SU-DHL-6 (cell line): Measurements from ENCODE around the gene ATP5F1D.

Experiments
- H2AFZ ChIP-seq: fragments of 200-600 bp; sonication (generic); 2 replicates; pipeline ENCODE4 v1.6.1; 2014; ENCODE audit warnings: low read depth, mild to moderate bottlenecking, moderate library complexity, mixed read lengths, antibody characterized with exemption, low read length; ENCODE audit not compliant: severe bottlenecking
- H3F3A ChIP-seq: fragments of 200-600 bp; shearing (Covaris generic); 2 replicates; pipeline ENCODE4 v1.6.0; 2016; ENCODE audit warnings: antibody characterized with exemption, mild to moderate bottlenecking; ENCODE audit not compliant: insufficient read depth
- H3K27ac ChIP-seq: fragments of 200-600 bp; sonication (generic); 2 replicates; pipeline ENCODE4 v1.5.1; 2016; ENCODE audit warnings: low read depth, mild to moderate bottlenecking, low read length, moderate library complexity, mixed read lengths
- H3K27me3 ChIP-seq: fragments of 200-600 bp; sonication (generic), shearing (Covaris generic); 2 replicates; pipeline ENCODE4 v1.6.0; 2014; ENCODE audit warnings: mild to moderate bottlenecking, low read length
- H3K36me3 ChIP-seq: fragments of 200-600 bp; sonication (generic); 2 replicates; pipeline ENCODE4 v1.6.1; 2014; ENCODE audit warnings: mild to moderate bottlenecking, low read length, mixed read lengths
- H3K4me2 ChIP-seq: fragments of 300-600, 200-600 bp; shearing (Covaris generic), sonication (generic); 2 replicates; pipeline ENCODE4 v1.6.0; 2014; ENCODE audit warnings: low read length, low read depth, mild to moderate bottlenecking; ENCODE audit not compliant: poor library complexity, severe bottlenecking
- H3K4me3 ChIP-seq: fragments of 200-600 bp; sonication (generic); 2 replicates; pipeline ENCODE4 v1.5.1; 2014; ENCODE audit warnings: antibody characterized with exemption, low read length, mild to moderate bottlenecking, mixed read lengths; ENCODE audit not compliant: insufficient read depth, poor library complexity, severe bottlenecking
- H3K79me2 ChIP-seq: fragments of 200-600 bp; sonication (generic); 2 replicates; pipeline ENCODE4 v1.6.1; 2014; ENCODE audit warnings: mild to moderate bottlenecking, low read length, moderate library complexity; ENCODE audit not compliant: insufficient read depth
- H3K9ac ChIP-seq: fragments of 200-600 bp; sonication (generic); 2 replicates; pipeline ENCODE4 v1.7.0; 2014; ENCODE audit warnings: mild to moderate bottlenecking, low read length
- H3K9me2 ChIP-seq: fragments of 200-600 bp; sonication (generic); replicated peaks from 2 replicates; pipeline ENCODE4 v1.6.1; 2014; ENCODE audit warnings: low read length; ENCODE audit not compliant: insufficient read depth
- H3K9me3 ChIP-seq: fragments of 200-600 bp; sonication (generic); 2 replicates; pipeline ENCODE4 v1.6.1; 2014; ENCODE audit warnings: low read length, mixed read lengths; ENCODE audit not compliant: insufficient read depth
- H4K20me1 ChIP-seq: fragments of 200-600 bp; sonication (generic); 2 replicates; pipeline ENCODE4 v1.6.1; 2014; ENCODE audit warnings: low read depth, mild to moderate bottlenecking, antibody characterized with exemption, low read length, moderate library complexity, mixed read lengths
- EZH2phosphoT487 ChIP-seq: fragments of 200-600 bp; sonication (generic), shearing (Covaris generic); conservative IDR thresholded peaks from 2 replicates; pipeline ENCODE4 v1.6.1; 2018; ENCODE audit warnings: mild to moderate bottlenecking, antibody characterized with exemption, low read length, moderate library complexity, mixed read lengths
- TF ChIP-seq, protein P1 (sequence below): fragments of 200-600 bp; sonication (generic); IDR thresholded peaks from one replicate; pipeline ENCODE4 v1.5.1; 2017; ENCODE audit warnings: antibody characterized with exemption, mild to moderate bottlenecking, low read length, moderate library complexity; ENCODE audit not compliant: insufficient read depth, poor library complexity, severe bottlenecking

The ATP5F1D gene

DNA sequence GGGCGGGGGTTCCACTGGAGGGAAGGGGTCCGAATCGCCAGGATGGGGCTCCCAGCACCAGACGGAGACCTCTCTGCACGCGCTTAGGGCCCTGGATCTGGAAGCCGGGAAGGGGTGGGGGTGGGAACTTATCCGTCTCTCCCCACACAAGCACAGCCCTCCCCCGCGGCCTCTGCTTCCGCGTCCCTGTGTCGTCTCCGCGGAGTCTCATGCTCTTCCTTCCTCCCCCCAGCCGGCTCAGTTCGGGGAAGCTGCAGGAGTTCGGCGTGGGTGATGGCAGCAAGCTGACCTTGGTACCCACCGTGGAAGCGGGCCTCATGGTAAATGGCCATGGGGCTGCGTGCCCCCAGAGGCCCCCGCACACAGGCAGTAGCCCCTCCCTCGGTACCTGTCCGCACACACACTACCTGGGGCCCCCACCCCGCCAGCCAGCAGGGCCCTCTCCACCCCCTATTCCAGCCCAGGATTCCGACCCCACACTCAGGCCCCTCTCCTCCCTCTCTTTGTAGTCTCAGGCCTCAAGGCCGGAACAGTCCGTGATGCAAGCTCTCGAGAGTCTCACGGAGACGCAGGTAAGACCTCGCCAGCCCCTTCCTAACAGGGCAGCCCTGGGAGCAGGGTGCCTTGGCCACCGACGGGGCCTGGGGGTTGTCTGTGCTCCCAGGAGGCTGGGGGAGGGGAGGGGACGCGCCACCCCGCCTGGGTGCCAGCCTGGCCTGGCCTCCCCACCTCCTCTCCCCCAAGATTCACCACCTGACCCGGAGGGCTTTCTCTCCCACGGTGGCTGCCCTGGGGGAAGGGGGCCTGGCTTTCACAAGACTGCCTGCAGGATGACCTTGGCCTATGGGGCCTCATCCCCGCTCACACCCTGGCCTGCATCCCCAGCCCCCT lies 10.0 kb downstream of the ATP5F1D start:
- Histone ChIP-seq H4K20me1 (no peaks in the 10 kb centered on the region), H3K9ac (peak overlapping the region; percentile 98), H3K79me2 (peaks cover 27% of the 10 kb centered on the region), H3K27ac (peak overlapping the region; percentile 92), H3K27me3 (no peaks in the 10 kb centered on the region), H3F3A (peaks cover 20% of the 10 kb centered on the region; the same call in 1 of the 2 replicates), H3K9me2 (no peaks in the 10 kb centered on the region), H3K4me2 (peak overlapping the region; percentile 85), H3K36me3 (no peaks in the 10 kb centered on the region), H2AFZ (no peak overlapping the region), H3K9me3 (no peaks in the 10 kb centered on the region), H3K4me3 (peak overlapping the region; percentile 99)
- TF ChIP-seq EZH2phosphoT487, result no peak
- TF ChIP-seq, protein P1, sequence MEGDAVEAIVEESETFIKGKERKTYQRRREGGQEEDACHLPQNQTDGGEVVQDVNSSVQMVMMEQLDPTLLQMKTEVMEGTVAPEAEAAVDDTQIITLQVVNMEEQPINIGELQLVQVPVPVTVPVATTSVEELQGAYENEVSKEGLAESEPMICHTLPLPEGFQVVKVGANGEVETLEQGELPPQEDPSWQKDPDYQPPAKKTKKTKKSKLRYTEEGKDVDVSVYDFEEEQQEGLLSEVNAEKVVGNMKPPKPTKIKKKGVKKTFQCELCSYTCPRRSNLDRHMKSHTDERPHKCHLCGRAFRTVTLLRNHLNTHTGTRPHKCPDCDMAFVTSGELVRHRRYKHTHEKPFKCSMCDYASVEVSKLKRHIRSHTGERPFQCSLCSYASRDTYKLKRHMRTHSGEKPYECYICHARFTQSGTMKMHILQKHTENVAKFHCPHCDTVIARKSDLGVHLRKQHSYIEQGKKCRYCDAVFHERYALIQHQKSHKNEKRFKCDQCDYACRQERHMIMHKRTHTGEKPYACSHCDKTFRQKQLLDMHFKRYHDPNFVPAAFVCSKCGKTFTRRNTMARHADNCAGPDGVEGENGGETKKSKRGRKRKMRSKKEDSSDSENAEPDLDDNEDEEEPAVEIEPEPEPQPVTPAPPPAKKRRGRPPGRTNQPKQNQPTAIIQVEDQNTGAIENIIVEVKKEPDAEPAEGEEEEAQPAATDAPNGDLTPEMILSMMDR, result no peak

DNA sequence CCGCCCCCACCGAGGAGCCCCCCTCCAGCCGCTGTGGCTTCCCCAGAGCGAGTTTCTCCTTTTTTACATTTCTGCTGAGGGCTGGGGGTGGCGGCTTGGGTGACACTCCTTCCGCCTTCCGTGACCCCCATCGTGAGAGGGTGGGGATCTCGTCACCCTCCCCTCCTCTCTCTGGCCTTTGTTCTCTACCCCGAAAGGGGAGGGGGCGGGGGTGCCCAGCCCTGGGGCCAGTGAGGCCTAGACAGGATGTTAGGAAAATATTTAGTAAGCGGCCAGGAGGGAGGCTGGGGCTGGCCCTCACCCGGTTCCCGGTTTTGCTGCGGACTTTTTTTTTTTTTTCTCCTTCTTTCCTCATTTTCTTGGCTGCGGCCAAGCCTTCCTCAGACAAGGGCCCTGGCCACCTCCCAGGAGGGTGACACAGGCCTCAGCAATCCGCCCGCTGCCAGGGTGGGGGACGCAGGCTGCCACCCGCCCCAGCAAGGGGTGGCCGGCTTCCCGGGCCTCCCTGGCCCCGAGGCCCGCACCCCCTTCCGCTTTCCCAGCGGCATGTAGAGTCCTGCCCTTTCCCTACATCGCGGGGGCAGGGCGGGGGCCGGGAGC lies 10.8 kb downstream of the ATP5F1D start:
- no peaks in the 10 kb centered on the region for H4K20me1 ChIP-seq
- peaks cover 27% of the 10 kb centered on the region for H3K79me2 ChIP-seq
- H3K9ac ChIP-seq, result peak overlapping the region; percentile 98
- TF ChIP-seq, protein P1, result no peak
- TF ChIP-seq EZH2phosphoT487, result no peak
- no peaks in the 10 kb centered on the region for H3K27me3 ChIP-seq
- H3F3A ChIP-seq, result peaks cover 21% of the 10 kb centered on the region
- H3K36me3 ChIP-seq, result no peaks in the 10 kb centered on the region
- H3K9me2 ChIP-seq, result no peaks in the 10 kb centered on the region
- peak overlapping the region; percentile 85 for H3K4me2 ChIP-seq
- peak overlapping the region; percentile 99 for H3K4me3 ChIP-seq
- H2AFZ ChIP-seq, result no peak overlapping the region
- H3K9me3 ChIP-seq, result no peaks in the 10 kb centered on the region
- H3K27ac ChIP-seq, result peak overlapping the region; percentile 92

DNA sequence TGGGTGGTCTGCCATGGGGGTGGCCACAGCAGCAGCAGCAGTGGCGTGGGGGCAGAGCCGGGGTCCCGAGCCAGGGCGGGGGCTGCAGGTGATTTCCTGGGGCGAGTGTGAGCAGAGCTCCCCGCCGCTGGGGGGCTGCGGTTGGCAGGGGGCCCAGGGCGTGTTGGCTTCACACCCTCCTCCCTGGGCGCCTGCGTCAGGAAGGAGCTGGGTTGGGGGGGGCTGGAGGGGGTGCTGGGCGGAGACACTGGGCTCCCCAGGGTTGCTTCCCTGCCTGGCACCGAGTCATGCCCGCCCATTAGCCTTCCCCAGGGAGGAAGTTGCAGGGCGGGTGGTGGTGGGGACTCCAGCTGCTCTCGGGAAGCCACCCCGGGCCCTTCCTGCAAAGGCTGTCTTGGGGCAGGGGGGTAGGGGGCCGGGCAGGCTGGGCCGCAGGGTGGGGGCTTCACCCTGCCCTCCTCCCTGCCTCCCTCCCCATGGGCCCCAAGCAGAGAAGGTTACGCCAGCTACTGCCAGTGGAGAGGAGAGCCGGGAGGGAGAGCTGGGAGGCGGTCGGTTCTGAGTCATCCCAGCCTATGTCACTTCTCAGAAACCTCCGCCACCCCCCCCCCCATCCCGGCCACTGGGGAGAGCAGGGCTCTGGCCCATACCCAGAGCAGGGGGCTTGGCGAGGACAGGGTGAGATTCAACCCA lies 11.4 kb downstream of the ATP5F1D start:
- H3K36me3 ChIP-seq, result no peaks in the 10 kb centered on the region
- TF ChIP-seq EZH2phosphoT487, result no peak
- TF ChIP-seq, protein P1, result no peak
- no peaks in the 10 kb centered on the region for H3K9me3 ChIP-seq
- H3K27ac ChIP-seq, result peak overlapping the region; percentile 92
- H3K9ac ChIP-seq, result peak overlapping the region; percentile 98
- H3K79me2 ChIP-seq, result peaks cover 27% of the 10 kb centered on the region
- H3K9me2 ChIP-seq, result no peaks in the 10 kb centered on the region
- H3K27me3 ChIP-seq, result no peaks in the 10 kb centered on the region
- peak overlapping the region; percentile 85 for H3K4me2 ChIP-seq
- no peak overlapping the region for H2AFZ ChIP-seq
- H3F3A ChIP-seq, result peaks cover 21% of the 10 kb centered on the region
- no peaks in the 10 kb centered on the region for H4K20me1 ChIP-seq
- peak overlapping the region; percentile 99 for H3K4me3 ChIP-seq
